T-helper 1 cell (primary cell): ENCODE measurements around the gene TSACC.
A peak's percentile ranks its signal among the peaks of the same experiment; 100 is the strongest.

Source experiments
- DNase-seq, 5 donors: peaks; one replicate each; pipeline ENCODE4 v3.0.0-alpha.2; 2012 to 2020

The TSACC gene

DNA sequence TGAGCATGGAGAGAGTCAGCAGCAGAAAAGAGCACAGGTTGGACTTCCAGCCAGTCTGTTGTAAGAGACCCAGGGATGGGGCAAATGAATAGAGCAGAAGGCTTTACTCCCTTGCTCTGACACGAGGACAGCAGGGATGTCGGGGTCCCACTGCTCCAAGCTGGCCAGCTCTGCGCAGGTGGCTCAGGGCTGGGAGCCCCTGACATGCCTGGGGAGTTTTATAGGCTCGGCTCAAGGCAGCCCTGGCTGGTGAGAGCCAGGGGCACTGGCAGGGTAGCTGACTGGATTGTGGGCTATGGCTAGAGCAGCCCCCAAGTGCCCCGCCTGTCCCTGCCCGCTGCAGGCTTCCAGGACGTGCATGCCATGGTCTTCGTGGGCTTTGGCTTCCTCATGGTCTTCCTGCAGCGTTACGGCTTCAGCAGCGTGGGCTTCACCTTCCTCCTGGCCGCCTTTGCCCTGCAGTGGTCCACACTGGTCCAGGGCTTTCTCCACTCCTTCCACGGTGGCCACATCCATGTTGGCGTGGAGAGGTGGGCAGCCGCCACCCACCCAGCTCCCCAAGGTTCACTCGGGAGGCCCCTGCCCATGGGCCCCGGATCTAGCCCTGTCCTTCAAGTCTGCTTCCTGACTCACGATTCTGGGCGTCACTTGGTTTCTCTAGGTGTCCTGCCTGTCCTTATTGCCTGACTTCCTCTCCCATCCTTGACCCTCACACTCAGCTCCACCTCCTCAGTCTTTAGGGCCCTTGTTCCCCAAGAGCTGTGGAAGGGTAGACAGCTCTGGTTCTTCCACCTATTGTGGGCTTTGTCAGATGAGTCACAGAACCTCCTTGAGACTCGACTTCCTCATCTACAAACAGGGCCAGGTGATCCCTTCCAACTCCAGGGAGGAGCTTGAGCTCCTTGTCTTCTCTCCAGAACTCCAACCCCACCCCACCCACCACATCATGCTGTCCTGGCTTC lies 38.9 kb downstream of the TSACC start:
- no peak for DNase-seq

DNA sequence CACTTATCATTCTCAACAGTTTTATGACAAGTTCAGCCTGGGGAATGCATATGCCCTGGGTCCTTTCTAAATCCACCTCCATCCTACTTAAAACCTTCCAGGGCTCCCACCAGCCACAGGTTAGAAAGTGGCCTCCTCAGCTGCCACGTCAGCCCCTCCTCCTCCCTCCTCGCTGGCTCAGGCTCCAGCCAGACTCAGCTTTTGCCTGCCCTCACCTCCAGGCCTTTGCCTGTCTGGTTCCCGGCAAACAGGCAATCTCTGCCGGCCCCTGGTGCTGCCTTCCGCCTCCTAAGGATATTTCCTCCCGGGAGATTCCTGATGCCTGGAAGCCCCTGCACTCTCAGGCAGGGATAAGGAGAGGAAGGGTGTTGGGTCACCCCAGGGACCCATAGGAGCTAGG lies 40.2 kb downstream of the TSACC start:
- DNase-seq: no peak

DNA sequence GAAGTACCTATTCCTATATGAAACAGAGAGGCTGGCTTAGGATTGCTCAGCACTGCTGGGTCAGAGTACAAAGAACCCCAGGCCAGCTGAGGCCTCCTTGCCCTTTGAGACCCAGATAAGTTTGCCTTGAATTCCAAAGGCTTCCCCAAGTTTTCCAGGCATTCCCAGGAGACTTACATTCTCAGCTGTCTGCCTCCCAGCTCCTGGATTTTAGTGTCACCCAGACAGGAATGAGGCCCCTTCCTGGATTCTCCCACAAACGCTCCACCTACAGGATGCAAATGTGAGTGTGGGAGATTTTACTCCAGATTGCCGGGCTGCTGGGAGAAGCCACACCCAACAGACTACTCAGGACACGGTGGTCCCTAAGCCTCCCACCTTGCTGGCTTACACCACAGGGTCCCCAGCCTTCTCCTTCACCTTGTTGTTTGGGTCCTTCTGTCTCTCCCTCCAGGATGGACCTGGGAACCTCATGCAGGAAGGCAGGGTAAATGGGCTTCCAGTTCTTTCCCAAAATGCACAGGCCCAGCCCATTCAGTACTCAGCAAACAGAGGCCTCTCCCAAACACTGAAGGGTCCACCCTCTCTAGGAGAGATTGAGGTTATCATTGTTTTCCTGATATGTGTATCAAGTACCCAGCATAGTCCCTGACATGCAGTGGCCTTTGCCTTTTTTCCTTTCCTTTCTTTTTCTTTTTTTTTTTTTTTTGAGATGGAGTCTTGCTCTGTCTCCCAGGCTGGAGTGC lies 41.3 kb downstream of the TSACC start:
- no peak for DNase-seq

DNA sequence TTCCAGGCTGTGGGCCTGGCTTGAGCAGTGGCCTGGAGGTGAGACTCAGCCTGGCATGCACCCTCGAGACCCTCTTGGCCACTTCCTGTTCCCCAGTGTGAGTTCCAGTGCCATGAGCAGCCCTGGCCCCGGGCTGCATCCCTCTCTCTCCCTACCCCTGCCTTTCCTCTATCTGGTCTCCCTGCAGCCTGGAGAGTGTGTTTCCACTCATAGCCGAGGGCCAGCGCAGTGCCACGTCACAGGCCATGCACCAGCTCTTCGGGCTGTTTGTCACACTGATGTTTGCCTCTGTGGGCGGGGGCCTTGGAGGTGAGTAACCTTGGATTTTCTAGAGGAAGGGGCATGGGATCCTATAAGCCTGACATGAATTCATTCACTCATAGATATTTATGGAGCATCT lies 44.2 kb downstream of the TSACC start:
- no peak for DNase-seq

DNA sequence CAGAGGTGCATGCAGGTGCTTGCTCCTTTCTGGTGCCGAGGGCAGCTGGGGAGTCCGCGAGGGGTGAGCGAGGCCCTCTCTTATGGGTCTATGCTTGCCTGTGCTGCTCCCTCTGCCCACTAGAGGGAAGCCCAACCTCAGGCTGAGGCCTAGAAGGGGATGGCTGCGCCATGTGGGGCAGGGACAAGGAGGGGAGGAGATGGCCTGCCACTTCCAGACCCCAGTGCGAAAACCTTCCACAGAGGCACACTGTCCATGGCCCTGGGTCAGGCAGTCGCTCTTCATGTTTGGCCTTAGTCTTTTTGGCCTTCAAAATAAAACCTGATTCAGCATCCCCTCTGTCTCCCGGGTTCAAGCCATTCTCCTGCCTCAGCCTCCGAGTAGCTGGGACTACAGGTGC lies 44.7 kb downstream of the TSACC start:
- DNase-seq: peak in 4 of 5 donors; percentile 28 to 50 (median 36)

DNA sequence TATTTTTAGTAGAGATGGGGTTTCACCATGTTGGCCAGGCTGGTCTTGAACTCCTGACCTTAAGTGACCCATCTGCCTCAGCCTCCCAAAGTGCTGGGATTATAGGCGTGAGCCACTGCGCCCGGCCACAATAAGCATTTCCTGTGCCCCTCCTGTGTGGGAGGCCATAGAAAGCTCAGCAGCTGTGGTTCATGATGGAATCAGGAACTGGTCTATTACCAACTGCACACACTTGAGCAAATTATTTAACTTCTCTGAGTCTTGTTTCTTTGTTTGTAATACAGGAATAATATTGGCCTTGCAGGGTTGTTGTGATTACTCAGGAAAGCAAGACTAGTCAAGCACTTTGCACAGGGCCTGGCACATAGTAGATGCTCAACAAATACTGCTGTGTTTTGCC lies 45.7 kb downstream of the TSACC start:
- DNase-seq: no peak

DNA sequence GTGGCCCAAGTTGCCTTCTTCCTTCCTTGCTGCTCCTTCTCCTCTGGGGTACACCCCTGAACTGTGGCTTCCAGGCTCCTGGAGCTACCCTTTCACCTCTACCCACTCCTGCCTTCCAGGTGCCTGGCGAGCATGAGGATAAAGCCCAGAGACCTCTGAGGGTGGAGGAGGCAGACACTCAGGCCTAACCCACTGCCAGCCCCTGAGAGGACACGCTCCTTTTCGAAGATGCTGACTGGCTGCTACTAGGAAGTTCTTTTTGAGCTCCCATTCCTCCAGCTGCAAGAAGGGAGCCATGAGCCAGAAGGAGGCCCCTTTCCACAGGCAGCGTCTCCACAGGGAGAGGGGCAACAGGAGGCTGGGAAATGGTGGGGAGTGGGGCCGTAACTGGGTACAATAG lies 46.3 kb downstream of the TSACC start:
- DNase-seq: no peak

DNA sequence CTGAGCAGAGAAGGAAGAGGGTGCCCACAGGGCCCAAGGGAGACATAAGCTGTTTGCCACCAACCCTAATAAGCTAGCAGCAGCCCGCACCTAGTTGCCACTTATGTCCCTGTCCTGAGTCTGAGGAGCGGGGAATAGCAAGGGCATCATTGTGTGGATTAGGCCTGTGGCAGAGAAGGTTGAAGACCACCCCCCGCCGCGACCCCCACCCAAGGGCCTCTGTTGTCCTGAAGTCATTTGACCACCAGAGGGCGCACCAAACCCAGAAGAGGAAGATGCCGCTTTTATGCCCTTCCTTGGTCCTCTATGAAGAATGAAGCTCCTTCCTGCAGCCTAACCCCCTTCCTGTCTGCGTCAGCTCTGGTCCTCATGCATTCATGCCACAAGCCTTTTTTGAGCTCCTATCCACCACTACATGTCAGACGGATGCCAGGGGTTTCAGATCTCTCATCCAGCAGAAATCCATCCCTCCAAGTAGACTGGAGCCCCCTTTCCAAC lies 47.3 kb downstream of the TSACC start:
- DNase-seq: peak; percentile 33 to 75 (median 63)

DNA sequence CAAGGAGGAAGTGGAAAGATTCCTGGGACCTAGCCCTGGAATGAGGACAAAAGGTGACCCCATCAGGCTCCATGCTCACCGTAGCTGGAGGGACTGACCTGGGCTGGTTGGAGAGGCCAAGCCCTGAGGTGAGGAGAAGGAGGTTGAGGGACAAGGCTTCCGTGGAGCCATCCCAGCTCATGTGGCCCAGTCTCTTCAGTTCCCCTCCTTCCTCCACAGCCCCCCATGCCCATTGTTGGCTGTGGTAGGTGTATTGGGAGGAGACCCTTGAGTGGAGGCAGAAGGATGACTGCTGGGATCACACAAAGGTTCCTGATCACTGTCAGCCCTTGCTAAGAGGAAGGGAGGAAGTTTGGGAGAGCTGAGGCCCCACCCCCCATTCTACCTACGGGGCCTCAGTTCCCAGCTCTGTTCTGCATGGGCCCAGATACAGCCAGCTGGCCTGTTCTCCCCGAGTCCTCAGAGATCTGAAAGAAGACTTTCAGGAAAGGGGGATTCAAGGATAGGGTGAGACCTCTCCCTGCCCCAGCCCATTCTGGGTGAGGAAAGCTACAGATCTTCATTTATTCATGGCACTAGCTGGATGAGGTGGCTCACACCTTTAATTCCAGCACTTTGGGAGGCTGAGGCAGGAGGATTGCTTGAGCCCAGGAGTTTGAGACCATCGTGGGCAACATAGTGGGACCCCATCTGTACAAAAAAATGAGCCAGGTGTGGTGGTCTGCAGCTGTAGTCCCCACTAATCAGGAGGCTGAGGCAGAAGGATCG lies 48.0 kb downstream of the TSACC start:
- no peak for DNase-seq

DNA sequence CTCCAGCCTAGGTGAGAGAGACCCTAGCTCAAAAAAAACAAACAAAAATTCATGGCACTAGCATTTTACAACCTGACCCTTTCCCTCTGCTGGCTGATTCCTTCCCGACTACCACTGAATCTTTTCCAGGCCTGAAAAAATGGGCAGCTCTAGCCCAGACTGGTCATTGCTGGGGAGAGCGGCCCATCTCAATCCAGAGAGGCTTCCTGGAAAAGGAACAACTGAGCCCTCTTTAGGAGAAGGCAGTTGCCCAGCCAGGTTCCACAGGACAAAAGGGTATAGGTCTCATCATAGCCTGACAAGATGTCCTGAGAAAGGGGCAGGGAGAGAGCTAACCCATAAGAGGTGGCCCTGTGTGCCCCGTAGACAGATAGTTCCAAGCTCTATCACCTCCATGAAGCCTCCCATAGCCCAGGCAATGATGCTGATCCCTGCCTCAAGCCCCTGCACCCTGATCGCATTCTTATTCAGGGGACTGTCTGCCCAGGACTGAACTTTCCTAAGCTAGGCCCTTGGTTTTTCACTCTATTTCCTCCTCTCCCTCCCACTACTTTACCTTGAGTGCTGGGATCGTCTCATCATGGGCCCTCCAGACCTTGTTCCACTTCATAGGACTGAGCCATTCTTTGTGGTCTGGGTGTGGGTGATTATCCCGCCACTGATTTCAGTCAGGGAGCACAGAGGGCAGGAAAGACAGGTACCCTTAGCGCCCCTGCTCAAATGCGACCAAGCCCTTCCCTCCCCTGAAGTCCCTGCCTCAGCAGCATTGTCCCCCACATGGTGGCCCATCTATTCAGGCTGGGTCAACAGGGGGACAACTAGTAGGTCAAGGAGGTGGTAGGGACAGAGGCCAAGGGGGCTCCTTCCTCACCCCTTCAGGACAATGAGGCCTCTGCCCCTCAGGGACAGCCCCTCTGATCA lies 48.9 kb downstream of the TSACC start:
- no peak for DNase-seq

DNA sequence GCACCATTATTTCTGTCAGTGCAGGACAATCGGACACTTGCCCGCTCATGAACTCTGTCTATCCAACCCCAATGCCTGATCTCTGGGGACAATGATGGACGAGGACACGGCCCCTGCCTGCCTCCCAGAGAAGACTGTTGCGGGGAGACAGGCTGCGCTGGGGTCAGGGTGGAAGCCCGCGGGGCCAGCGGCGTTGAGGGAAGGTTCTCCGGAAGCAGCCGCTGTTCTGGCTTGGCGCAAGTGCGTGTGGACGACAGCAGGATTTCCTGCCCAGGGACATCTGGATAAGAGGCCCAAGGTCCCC lies 49.5 kb downstream of the TSACC start:
- DNase-seq: no peak

DNA sequence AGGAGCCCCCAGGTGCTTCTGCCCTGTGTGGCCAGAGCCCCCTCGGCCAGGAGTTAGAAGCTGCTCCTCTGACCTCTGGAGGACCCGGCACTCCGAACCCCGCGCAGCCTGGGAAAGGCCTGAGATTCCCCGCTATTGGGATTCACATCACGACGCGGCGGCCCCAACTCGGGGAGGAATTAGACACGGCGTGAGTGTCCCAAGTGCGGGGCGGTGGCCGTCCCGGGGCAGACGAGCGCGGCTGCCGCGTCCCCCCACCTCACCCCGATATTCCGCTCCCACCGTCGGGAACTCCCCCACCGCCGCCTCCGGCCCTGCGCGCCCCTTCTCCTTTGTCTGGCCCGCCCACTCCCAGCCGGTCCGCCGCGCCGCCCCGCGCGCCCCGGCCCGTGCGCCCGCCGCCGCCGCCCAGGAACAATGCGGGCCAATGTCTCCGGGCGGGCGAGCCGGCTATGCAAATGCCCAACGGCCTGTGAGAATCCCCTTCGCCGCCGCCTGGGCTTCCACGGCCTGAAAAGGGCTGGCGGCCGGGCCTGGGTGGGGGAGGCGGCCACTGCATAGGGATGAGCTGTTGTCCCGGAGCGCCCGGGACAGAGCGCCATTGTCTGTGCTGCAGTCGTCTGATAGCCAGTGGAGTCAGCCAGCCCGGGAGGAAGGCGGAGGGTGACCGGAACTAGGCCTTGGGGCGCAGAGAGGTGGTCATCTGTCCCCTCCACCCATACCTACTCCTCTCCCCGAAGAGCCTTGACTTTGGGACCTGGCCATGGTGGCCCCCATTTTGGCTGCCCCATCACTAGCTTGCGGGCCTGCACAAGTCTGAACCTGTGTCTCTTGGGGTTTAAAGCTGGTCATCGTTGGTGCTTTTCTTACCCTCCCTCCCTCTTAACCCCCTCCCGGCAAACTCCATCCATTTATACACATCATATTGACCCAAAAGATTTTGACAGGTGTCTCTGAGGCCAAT lies 50.1 kb downstream of the TSACC start:
- DNase-seq: no peak

DNA sequence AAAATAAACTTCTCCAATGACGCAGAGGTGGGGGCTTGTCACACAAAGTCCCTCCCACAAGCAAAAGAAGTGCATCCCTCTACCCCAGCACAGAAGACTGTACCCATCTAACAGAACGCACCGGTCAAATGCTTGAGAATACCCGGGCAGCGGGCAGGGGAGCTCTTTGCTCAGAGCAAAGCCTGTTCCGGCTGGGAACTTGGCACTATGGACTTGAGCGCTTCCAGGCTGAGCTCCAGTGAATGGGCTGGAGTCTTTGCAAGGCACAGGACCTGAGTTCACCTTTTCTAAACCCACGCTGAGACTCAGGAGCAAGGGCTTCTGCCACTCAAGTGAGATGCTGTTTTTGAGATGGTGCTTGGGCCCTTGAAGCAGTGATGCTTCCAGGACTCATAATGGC lies 51.0 kb downstream of the TSACC start:
- no peak for DNase-seq

DNA sequence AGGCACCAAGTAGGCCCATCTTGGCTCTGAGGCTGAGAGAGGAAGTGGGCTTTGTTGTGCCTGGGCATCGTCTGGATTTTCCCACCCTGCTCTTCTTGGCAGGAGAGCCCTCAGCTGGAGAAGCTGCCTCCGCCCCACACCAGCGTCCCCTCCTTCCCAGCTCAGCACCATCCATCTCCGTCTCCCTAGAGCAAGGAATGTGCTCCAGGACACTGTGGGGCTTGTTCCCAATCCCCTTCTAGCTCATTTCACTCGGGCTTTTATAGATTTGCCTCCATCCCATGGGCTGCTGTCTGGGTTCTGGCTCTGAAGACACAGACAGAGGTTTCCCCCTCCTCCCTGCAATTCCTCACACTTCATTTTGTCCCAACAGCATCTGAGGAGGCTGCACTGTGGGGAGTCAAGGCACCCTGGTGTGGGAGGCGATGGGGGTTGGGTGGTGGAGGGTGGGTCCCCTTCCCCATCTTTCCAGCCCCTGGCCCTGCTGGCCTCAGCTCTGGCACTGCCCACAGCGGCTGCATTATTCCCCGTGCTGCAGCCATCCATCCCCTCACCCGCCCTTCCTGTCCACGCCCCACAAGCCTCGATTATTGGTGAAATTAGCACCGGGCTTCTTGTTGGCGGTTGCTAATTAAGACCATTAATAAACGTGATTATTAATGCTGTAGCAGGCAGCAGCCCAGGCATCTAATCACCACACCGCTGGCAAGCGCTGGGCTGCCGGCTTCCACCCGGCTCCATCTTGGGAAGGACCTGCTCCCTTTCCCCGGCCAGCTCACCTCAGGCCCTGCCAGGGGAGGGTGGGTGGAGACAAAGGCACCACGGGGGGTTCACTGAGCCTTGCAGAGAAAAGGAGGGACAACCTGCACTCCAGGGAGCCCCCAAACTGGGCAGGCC lies 52.4 kb downstream of the TSACC start:
- no peak for DNase-seq

DNA sequence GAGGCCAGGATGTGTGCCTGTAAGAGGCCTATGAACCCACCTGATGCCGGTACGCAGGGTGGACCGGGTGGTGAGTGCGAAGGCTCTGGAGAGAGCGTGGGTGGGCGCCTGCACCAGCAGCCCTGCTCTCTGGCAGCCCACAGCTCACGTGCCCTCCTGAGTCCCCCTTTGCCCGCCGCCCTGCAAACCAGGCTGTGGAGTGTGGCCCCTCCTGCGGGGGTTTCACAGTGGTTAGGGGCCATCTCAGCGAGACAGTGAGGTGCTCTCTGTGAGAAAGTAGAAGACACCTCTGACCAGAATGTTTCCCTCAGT lies 53.0 kb downstream of the TSACC start:
- no peak for DNase-seq

DNA sequence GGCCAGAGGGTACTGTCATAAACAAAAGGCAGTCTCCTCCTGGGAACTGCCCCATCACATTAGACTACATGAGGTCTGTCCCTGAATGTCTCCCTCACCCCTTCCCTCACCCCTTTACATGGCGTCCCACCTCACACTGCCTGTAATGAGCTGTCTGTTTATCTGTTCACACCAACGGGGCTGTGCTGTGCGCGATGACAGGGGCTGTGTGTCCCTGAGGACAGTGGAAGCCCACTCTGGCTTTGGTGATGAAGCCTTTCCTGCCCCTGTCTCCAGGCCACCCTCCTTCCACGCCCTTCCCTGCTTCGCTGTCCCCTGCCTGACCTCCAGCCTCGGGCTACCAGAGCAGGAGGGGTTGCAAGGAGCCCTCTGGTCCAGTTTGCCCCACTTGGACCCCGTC lies 53.4 kb downstream of the TSACC start:
- no peak for DNase-seq

DNA sequence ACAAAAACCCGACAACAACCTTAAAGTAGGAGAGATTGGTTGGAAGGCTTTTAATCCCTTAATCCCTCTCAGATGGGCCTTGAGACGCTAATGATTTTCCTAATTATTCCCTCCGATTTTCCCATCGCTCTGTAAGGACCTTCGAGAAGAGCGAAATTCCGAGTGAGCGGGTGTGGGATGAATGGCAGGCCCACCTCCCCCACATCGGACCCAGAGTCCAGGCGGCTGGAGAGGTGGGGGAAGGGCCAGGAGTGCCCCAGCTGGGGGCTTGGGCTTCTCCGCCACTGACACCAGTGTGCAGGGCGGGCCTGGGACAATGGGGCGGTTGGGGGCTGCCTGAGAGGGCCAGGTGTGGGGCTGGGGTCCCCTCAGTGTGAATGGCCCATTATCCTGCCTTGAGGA lies 54.1 kb downstream of the TSACC start:
- DNase-seq: no peak

DNA sequence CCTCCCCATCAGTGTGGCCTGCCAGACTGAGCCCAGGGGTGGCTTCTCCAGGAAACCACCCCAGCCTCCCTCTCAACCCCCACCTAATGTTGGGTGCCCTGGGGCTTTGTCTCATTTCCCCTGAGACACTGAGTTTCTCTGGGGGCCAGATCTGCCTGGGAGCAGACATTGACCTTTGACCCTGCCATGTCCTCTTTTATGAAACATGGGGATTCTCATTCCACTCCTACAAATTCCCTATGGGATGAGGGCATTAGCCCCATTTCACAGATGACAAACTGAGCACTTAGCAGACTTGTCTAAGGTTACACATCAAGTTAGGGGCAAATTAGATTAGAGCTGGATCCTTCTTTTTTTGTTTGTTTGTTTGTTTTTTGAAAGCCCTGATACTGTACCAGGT lies 54.8 kb downstream of the TSACC start:
- DNase-seq: no peak

DNA sequence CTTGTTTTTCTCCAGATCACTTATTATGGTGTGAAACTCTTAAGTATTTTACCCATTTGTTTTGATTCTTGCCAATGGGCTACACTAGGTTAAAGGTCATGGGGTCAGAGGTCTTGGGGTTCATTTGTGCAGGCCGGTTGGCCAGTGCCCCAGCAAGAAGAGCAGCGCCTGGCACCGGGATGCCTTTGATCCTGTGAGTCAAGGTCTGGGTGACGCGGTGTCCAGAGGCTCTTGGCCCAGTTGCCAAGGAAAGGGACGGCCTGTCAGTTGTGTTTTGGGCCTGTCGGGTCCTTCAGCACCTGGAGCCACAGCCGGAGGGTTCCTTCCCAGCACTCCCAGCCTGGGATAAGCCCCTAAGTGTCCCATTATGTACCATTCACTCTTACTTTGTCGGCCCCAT lies 55.8 kb downstream of the TSACC start:
- no peak for DNase-seq

DNA sequence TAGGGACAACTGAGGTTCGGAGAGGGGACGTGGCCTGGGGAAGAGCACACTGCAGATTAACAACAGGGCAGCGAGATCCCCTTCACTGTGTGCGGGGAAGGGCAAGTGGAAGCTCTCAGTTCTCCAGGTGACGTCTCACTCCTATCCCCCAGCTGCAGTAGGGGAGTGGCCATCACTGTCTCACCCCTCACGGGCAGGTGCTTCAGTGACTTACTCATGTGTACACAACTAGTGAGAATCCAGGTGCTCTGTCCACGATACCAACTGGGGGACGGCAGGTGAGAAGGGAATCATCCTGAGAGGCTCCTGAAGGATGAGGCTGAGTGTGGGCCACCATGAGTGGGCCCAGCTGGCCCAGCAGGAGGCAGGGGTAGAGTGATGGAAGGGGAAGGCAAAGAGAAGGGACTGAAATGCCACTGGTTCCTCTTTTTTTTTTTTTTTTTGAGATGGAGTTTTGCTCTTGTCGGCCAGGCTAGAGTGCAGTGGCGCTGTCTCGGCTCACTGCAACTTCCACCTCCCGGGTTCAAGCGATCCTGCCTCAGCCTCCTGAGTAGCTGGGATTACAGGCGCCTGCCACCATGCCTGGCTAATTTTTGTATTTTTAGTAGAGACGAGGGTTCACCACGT lies 56.6 kb downstream of the TSACC start:
- no peak for DNase-seq
